ENCODE data around the gene PPP1R12B.
A peak's percentile ranks its signal among the peaks of the same experiment; 100 is the strongest.

Gene PPP1R12B

DNA sequence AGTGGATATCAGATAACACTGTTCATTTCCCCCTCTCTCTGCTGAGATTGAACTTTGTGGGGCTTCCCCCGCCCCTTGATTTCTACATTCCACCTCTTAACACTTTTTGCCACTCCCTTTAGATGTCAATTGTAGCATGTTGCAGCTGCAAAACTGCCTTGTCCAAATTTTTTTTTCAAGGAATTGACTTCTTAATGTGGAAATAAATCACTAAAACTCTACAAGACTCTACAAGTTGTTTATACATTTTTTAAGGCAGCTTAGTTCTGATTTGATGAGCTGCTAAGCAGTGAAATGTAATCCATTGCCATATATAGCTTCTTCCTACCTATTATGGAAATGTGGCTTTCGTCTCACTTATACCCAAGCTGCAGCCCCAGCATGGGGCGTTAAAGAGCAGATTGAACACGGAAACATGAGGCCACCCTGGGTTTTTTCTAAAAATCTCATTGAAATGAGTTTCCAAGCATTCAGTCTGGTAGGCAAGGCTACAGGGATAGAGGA lies 229.6 kb downstream of the PPP1R12B start (continued):
- TF ChIP-seq ZNF843 (tag by site-specific recombination; IDR thresholded peaks at IDR 0.05) (peak; percentile 51; the same call in 1 of the 2 replicates), ZNF433 (tag by site-specific recombination; IDR thresholded peaks at IDR 0.05; ENCODE audit: low read depth) (no peak), SCRT2 (tag by site-specific recombination; IDR thresholded peaks at IDR 0.05) (peak; percentile 47; the same call in 1 of the 2 replicates), ZNF561 (tag by site-specific recombination; IDR thresholded peaks at IDR 0.05; ENCODE audit: borderline replicate concordance) (no peak), ZNF624 (tag by site-specific recombination; IDR thresholded peaks at IDR 0.05) (no peak), PRDM1 (tag by site-specific recombination; IDR thresholded peaks at IDR 0.05) (no peak), ZNF169 (tag by site-specific recombination; IDR thresholded peaks at IDR 0.05) (no peak), ZNF521 (tag by site-specific recombination; IDR thresholded peaks at IDR 0.05) (no peak), ZNF324 (tag by site-specific recombination; IDR thresholded peaks at IDR 0.05) (no peak), ZNF658 (tag by site-specific recombination; IDR thresholded peaks at IDR 0.05) (no peak), ZNF354C (tag by site-specific recombination; IDR thresholded peaks at IDR 0.05; ENCODE audit: borderline replicate concordance, low read depth) (no peak), WT1 (tag by site-specific recombination; IDR thresholded peaks at IDR 0.05) (peak; percentile 76), ZNF701 (tag by site-specific recombination; IDR thresholded peaks at IDR 0.05) (no peak), GFI1B (tag by site-specific recombination; IDR thresholded peaks at IDR 0.05) (peak; percentile 99), ZSCAN16 (tag by site-specific recombination; IDR thresholded peaks at IDR 0.05) (no peak), ZNF610 (tag by site-specific recombination; IDR thresholded peaks at IDR 0.05; ENCODE audit: borderline replicate concordance) (no peak), OSR2 (tag by site-specific recombination; IDR thresholded peaks at IDR 0.05) (no peak; the same call in 1 of the 2 replicates), ZNF670 (tag by site-specific recombination; IDR thresholded peaks at IDR 0.05; ENCODE audit: low read depth) (no peak), ZBTB17 (tag by site-specific recombination; IDR thresholded peaks at IDR 0.05) (0 out of 2 replicates have a peak, but pooled peaks have one; percentile 14), ZNF549 (tag by site-specific recombination; IDR thresholded peaks at IDR 0.05) (no peak), ZEB2 (tag by site-specific recombination; IDR thresholded peaks at IDR 0.05) (peak; percentile 20; the same call in 1 of the 2 replicates), KLF8 (tag by site-specific recombination; IDR thresholded peaks at IDR 0.05) (no peak), GLI2 (tag by site-specific recombination; IDR thresholded peaks at IDR 0.05; ENCODE audit: borderline replicate concordance, low read depth) (no peak), ZNF404 (tag by site-specific recombination; IDR thresholded peaks at IDR 0.05) (no peak)
- TF ChIP-seq, protein P1, sequence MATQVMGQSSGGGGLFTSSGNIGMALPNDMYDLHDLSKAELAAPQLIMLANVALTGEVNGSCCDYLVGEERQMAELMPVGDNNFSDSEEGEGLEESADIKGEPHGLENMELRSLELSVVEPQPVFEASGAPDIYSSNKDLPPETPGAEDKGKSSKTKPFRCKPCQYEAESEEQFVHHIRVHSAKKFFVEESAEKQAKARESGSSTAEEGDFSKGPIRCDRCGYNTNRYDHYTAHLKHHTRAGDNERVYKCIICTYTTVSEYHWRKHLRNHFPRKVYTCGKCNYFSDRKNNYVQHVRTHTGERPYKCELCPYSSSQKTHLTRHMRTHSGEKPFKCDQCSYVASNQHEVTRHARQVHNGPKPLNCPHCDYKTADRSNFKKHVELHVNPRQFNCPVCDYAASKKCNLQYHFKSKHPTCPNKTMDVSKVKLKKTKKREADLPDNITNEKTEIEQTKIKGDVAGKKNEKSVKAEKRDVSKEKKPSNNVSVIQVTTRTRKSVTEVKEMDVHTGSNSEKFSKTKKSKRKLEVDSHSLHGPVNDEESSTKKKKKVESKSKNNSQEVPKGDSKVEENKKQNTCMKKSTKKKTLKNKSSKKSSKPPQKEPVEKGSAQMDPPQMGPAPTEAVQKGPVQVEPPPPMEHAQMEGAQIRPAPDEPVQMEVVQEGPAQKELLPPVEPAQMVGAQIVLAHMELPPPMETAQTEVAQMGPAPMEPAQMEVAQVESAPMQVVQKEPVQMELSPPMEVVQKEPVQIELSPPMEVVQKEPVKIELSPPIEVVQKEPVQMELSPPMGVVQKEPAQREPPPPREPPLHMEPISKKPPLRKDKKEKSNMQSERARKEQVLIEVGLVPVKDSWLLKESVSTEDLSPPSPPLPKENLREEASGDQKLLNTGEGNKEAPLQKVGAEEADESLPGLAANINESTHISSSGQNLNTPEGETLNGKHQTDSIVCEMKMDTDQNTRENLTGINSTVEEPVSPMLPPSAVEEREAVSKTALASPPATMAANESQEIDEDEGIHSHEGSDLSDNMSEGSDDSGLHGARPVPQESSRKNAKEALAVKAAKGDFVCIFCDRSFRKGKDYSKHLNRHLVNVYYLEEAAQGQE (tag by site-specific recombination; IDR thresholded peaks at IDR 0.05) = no peak
- TF ChIP-seq, protein P2, sequence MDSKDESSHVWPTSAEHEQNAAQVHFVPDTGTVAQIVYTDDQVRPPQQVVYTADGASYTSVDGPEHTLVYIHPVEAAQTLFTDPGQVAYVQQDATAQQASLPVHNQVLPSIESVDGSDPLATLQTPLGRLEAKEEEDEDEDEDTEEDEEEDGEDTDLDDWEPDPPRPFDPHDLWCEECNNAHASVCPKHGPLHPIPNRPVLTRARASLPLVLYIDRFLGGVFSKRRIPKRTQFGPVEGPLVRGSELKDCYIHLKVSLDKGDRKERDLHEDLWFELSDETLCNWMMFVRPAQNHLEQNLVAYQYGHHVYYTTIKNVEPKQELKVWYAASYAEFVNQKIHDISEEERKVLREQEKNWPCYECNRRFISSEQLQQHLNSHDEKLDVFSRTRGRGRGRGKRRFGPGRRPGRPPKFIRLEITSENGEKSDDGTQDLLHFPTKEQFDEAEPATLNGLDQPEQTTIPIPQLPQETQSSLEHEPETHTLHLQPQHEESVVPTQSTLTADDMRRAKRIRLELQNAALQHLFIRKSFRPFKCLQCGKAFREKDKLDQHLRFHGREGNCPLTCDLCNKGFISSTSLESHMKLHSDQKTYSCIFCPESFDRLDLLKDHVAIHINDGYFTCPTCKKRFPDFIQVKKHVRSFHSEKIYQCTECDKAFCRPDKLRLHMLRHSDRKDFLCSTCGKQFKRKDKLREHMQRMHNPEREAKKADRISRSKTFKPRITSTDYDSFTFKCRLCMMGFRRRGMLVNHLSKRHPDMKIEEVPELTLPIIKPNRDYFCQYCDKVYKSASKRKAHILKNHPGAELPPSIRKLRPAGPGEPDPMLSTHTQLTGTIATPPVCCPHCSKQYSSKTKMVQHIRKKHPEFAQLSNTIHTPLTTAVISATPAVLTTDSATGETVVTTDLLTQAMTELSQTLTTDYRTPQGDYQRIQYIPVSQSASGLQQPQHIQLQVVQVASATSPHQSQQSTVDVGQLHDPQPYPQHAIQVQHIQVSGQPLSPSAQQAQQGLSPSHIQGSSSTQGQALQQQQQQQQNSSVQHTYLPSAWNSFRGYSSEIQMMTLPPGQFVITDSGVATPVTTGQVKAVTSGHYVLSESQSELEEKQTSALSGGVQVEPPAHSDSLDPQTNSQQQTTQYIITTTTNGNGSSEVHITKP (tag by site-specific recombination; IDR thresholded peaks at IDR 0.05) = no peak
- TF ChIP-seq, protein P3, sequence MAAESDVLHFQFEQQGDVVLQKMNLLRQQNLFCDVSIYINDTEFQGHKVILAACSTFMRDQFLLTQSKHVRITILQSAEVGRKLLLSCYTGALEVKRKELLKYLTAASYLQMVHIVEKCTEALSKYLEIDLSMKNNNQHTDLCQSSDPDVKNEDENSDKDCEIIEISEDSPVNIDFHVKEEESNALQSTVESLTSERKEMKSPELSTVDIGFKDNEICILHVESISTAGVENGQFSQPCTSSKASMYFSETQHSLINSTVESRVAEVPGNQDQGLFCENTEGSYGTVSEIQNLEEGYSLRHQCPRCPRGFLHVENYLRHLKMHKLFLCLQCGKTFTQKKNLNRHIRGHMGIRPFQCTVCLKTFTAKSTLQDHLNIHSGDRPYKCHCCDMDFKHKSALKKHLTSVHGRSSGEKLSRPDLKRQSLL (tag by site-specific recombination; IDR thresholded peaks at IDR 0.05) = no peak
- TF ChIP-seq, protein P4, sequence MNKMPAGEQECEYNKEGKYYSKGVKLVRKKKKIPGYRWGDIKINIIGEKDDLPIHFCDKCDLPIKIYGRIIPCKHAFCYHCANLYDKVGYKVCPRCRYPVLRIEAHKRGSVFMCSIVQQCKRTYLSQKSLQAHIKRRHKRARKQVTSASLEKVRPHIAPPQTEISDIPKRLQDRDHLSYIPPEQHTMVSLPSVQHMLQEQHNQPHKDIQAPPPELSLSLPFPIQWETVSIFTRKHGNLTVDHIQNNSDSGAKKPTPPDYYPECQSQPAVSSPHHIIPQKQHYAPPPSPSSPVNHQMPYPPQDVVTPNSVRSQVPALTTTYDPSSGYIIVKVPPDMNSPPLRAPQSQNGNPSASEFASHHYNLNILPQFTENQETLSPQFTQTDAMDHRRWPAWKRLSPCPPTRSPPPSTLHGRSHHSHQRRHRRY (tag by site-specific recombination; IDR thresholded peaks at IDR 0.05) = no peak
- TF ChIP-seq, protein P5, sequence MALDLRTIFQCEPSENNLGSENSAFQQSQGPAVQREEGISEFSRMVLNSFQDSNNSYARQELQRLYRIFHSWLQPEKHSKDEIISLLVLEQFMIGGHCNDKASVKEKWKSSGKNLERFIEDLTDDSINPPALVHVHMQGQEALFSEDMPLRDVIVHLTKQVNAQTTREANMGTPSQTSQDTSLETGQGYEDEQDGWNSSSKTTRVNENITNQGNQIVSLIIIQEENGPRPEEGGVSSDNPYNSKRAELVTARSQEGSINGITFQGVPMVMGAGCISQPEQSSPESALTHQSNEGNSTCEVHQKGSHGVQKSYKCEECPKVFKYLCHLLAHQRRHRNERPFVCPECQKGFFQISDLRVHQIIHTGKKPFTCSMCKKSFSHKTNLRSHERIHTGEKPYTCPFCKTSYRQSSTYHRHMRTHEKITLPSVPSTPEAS (tag by site-specific recombination; IDR thresholded peaks at IDR 0.05) = no peak
- TF ChIP-seq, protein P6, sequence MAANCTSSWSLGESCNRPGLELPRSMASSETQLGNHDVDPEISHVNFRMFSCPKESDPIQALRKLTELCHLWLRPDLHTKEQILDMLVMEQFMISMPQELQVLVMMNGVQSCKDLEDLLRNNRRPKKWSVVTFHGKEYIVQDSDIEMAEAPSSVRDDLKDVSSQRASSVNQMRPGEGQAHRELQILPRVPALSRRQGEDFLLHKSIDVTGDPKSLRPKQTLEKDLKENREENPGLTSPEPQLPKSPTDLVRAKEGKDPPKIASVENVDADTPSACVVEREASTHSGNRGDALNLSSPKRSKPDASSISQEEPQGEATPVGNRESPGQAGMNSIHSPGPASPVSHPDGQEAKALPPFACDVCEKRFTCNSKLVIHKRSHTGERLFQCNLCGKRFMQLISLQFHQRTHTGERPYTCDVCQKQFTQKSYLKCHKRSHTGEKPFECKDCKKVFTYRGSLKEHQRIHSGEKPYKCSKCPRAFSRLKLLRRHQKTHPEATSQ (tag by site-specific recombination; IDR thresholded peaks at IDR 0.05) = no peak
